ENCODE data around the gene SMCO4.

Gene SMCO4

DNA sequence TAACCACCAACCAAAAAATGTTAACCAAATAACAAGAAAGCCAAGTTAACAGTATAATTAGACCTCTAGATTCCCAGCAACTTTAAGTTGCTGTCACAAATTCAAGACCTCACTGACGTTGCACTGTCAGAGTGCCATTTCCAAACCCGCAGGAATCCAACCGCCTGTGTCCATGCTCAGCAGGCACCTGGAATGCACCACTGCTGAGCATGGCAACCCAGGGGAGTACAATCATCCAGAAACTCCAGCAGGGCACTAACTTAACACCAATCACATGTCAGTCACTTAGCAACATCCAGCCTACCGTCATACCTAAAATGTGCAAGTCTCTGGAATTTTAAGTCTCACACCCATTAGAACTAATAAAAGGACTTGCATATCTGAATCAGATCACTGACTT is 48.8 kb downstream of the SMCO4 start:
- Histone ChIP-seq H3K9me3 (no peaks in the 10 kb centered on the region), H3K27ac (no peak overlapping the region), H3K36me3 (no peaks in the 10 kb centered on the region), H3K27me3 (no peaks in the 10 kb centered on the region), H3K4me1 (ENCODE audit: control insufficient read depth in 1 of 2, insufficient read depth in 1 of 2, low read depth in 1 of 2, low read length in 1 of 2) (peaks cover 5 to 15% of the 10 kb centered on the region in 2 experiments), H3K4me3 (ENCODE audit: low read depth in 1 of 2, low read length in 1 of 2) (no peak overlapping the region)
- no peak for TF ChIP-seq CTCF (IDR thresholded peaks at IDR 0.05)

- H3K4me3 ChIP-seq (ENCODE audit: low read depth in 1 of 2, low read length in 1 of 2), result no peak overlapping the region
- no peak for TF ChIP-seq CTCF (IDR thresholded peaks at IDR 0.05)
- H3K27ac ChIP-seq, result no peak overlapping the region
- H3K36me3 ChIP-seq, result no peaks in the 10 kb centered on the region
- peaks cover 5 to 15% of the 10 kb centered on the region in 2 experiments for H3K4me1 ChIP-seq (ENCODE audit: control insufficient read depth in 1 of 2, insufficient read depth in 1 of 2, low read depth in 1 of 2, low read length in 1 of 2)
- H3K27me3 ChIP-seq, result no peaks in the 10 kb centered on the region
- no peaks in the 10 kb centered on the region for H3K9me3 ChIP-seq
These were observed 49.8 kb downstream of the SMCO4 start for GRCh38 chr11:93493252-93493897.

- Histone ChIP-seq H3K36me3 (no peaks in the 10 kb centered on the region), H3K4me3 (ENCODE audit: low read depth in 1 of 2, low read length in 1 of 2) (no peak overlapping the region), H3K4me1 (ENCODE audit: control insufficient read depth in 1 of 2, insufficient read depth in 1 of 2, low read depth in 1 of 2, low read length in 1 of 2) (peaks cover 0 to 9% of the 10 kb centered on the region in 2 experiments), H3K27ac (no peak overlapping the region), H3K27me3 (no peaks in the 10 kb centered on the region), H3K9me3 (no peaks in the 10 kb centered on the region)
- no peak for TF ChIP-seq CTCF (IDR thresholded peaks at IDR 0.05)
These were observed 50.5 kb downstream of the SMCO4 start for GRCh38 chr11:93492464-93493251.

DNA sequence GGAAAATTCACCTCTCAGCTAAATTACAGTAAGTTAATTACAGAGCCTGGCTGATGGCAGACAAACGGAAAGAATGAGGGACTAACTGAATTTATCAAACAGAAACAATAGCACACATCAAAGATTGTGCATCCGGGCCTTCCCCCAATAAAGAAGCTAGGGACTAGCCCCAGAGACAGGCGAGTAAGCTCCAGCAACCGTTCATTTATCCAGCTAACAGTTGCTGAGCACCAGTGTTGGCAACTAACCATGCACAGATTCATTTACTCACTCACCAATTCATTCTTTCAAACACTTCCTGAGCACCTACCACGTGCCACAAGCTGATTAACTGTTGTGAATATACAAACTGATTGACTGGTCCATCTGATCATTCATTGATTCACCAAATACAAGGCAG is 51.2 kb downstream of the SMCO4 start:
- no peak for TF ChIP-seq CTCF (IDR thresholded peaks at IDR 0.05)
- no peak overlapping the region for H3K27ac ChIP-seq
- H3K4me1 ChIP-seq (ENCODE audit: control insufficient read depth in 1 of 2, insufficient read depth in 1 of 2, low read depth in 1 of 2, low read length in 1 of 2), result peaks cover 3 to 6% of the 10 kb centered on the region in 2 experiments
- H3K9me3 ChIP-seq, result no peaks in the 10 kb centered on the region
- no peak overlapping the region for H3K4me3 ChIP-seq (ENCODE audit: low read depth in 1 of 2, low read length in 1 of 2)
- no peaks in the 10 kb centered on the region for H3K36me3 ChIP-seq
- H3K27me3 ChIP-seq, result no peaks in the 10 kb centered on the region

DNA sequence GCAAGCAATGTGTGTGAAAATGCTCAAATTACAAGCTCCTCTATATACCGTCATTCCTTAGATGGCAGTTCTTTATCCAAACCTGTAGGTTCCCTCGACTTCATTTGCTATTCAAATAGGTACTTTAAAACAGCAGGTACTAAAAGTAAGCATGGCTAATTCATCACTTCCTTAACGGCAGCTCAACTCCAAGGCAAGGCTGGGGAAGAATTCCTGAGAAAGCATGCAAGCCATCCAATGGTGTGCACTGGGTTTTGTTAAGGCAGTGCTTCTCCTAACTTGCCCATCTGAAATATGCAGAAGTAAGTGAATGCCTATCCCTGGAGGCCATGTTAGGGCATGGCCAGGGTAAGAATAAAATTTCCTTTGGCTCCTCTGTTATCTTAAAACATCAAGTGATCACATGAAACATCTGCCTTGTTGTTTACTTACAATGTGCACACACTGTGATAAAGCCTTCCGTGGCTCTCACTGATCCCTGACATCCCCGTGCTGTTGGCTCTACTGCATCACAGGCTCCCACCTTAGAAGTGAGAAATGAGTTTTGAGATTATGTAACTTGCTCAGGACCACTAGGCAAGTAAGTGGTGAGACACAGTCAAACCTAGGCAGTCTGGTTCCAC is 52.1 kb downstream of the SMCO4 start:
- no peak for TF ChIP-seq CTCF (IDR thresholded peaks at IDR 0.05)
- H3K27me3 ChIP-seq, result no peaks in the 10 kb centered on the region
- H3K36me3 ChIP-seq, result no peaks in the 10 kb centered on the region
- H3K9me3 ChIP-seq, result no peaks in the 10 kb centered on the region
- peaks cover 6 to 12% of the 10 kb centered on the region in 2 experiments for H3K4me1 ChIP-seq (ENCODE audit: control insufficient read depth in 1 of 2, insufficient read depth in 1 of 2, low read depth in 1 of 2, low read length in 1 of 2)
- H3K27ac ChIP-seq, result no peak overlapping the region
- no peak overlapping the region for H3K4me3 ChIP-seq (ENCODE audit: low read depth in 1 of 2, low read length in 1 of 2)

All from neutrophil (primary cell).